Inflammatory macrophage treated with lipopolysaccharide for 4 hours (primary cell): ENCODE measurements around the gene IRX2.

ENCODE experiments used
- DNase-seq: peaks from one replicate; pipeline ENCODE4 v3.0.0-alpha.2; 2020

Gene IRX2

GRCh38 chr5:2751592-2752021 is at the start of gene IRX2:
TSS of gene IRX2 (minus strand) at chr5:2751677. CDS start at chr5:2751413, 264 bp downstream.
- DNase-seq: no peak

GRCh38 chr5:2800035-2800434 is 48.6 kb upstream of the IRX2 start:
- no peak for DNase-seq

GRCh38 chr5:2797981-2798380 is 46.5 kb upstream of the IRX2 start:
- DNase-seq: no peak

- DNase-seq: no peak
These were observed 45.7 kb upstream of the IRX2 start for GRCh38 chr5:2797160-2797559.

GRCh38 chr5:2783223-2783622 is 31.7 kb upstream of the IRX2 start:
- no peak for DNase-seq

- no peak for DNase-seq
These were observed 31.2 kb upstream of the IRX2 start for GRCh38 chr5:2782658-2783057.

- DNase-seq: no peak
These were observed 29.1 kb upstream of the IRX2 start for GRCh38 chr5:2780421-2781171.

GRCh38 chr5:2779459-2779858 is 28.0 kb upstream of the IRX2 start:
- DNase-seq: no peak

- no peak for DNase-seq
These were observed 25.1 kb upstream of the IRX2 start for GRCh38 chr5:2776337-2777302.

- no peak for DNase-seq
These were observed 21.9 kb upstream of the IRX2 start for GRCh38 chr5:2773327-2773726.

- no peak for DNase-seq
These were observed 15.6 kb upstream of the IRX2 start for GRCh38 chr5:2767089-2767488.

- DNase-seq: no peak
These were observed 13.1 kb upstream of the IRX2 start for GRCh38 chr5:2764581-2764980.

- DNase-seq: no peak
These were observed 12.0 kb upstream of the IRX2 start for GRCh38 chr5:2763533-2763794.

GRCh38 chr5:2762744-2763532 is 11.5 kb upstream of the IRX2 start:
- no peak for DNase-seq

- DNase-seq: no peak
These were observed 10.5 kb upstream of the IRX2 start for GRCh38 chr5:2761921-2762488.

- DNase-seq: no peak
These were observed 8.4 kb upstream of the IRX2 start for GRCh38 chr5:2759696-2760461.

- no peak for DNase-seq
These were observed 7.6 kb upstream of the IRX2 start for GRCh38 chr5:2759091-2759490.

- no peak for DNase-seq
These were observed 7.2 kb upstream of the IRX2 start for GRCh38 chr5:2758632-2759031.

- DNase-seq: peak; percentile 11
These were observed 6.3 kb upstream of the IRX2 start for GRCh38 chr5:2757563-2758351.

GRCh38 chr5:2756211-2757152 is 5.0 kb upstream of the IRX2 start:
- no peak for DNase-seq
